HepG2 (cell line): ENCODE results near the gene CTCF. TPM values are rescaled to one million over a fixed set of nuclear protein-coding genes. Genes with fewer than 3 reads are reported as not detected.

Experiments
- ATAC-seq: fragments of 200-7000 bp; cut with Tn5 transposase; 3 replicates; pipeline ENCODE4 v1.9.1; 2020; ENCODE audit warnings: mild to moderate bottlenecking, moderate library complexity
- BruUV-seq: library from RNA; stranded (reverse); fragments of 400-500 nt; replicated peaks from 2 replicates; lab custom pipeline; 2021; lab: Mats Ljungman, UMichigan
- CTCF ChIA-PET: fragments of 300-600 bp; formaldehyde crosslinking; extraction: SDS; loops from one replicate; lab custom pipeline; 2021; ENCODE audit warnings: low total read pairs, inconsistent platforms, low intra/inter-chr PET ratio; lab: Yijun Ruan, JAX
- POLR2A ChIA-PET: fragments of 350-600 bp; sonication (Branson Sonifier 250); formaldehyde crosslinking; loops from one replicate; lab custom pipeline; 2020; ENCODE audit warnings: antibody characterized with exemption, inconsistent platforms; lab: Yijun Ruan, JAX
- DNase-seq: peaks from one replicate; pipeline ENCODE4 v3.0.0-alpha.2; 2015; ENCODE audit warnings: low spot score
- FAIRE-seq: peaks from 3 replicates; lab custom pipeline; 2011; peaks lifted over from hg19 to GRCh38; lab: Jason Lieb, UNC
- H2AFZ ChIP-seq: one replicate; pipeline ENCODE4 v1.6.1; 2011; ENCODE audit warnings: low read length, inconsistent platforms
- H3K27ac ChIP-seq: fragments of 300-600 bp; 3 replicates; pipeline ENCODE4 v1.8.0; 2011; ENCODE audit warnings: mixed run types, mild to moderate bottlenecking, mixed read lengths, low read length, inconsistent platforms; ENCODE audit not compliant: insufficient read depth; ENCODE audit errors: extremely low read length
- H3K27me3 ChIP-seq, 2 experiments: fragments of 200-600 bp in 1 of 2; 2 replicates in 1 of 2; 3 replicates in 1 of 2; pipeline versions ENCODE4 v1.6.0 to v1.8.0; 2011; ENCODE audit warnings: low read length in 2 of 2, mild to moderate bottlenecking in 2 of 2, moderate library complexity in 2 of 2, inconsistent platforms in 1 of 2; ENCODE audit not compliant: insufficient read depth in 2 of 2, control insufficient read depth in 1 of 2
- H3K36me3 ChIP-seq, 2 experiments: fragments of 200-600 bp in 1 of 2; replicated peaks in 1 of 2; 2 replicates in 1 of 2; 3 replicates in 1 of 2; pipeline versions ENCODE4 v1.5.1 to v1.8.0; 2011; ENCODE audit warnings: low read length in 2 of 2, inconsistent platforms in 1 of 2; ENCODE audit not compliant: insufficient read depth in 2 of 2, control insufficient read depth in 1 of 2
- H3K4me1 ChIP-seq: 2 replicates; pipeline ENCODE4 v1.5.1; 2012; ENCODE audit warnings: low read length, inconsistent platforms; ENCODE audit not compliant: insufficient read depth
- H3K4me2 ChIP-seq: 2 replicates; pipeline ENCODE4 v1.6.0; 2011; ENCODE audit warnings: low read depth, low read length, inconsistent platforms
- H3K4me3 ChIP-seq, 3 experiments: fragments of 200-600 bp in 1 of 3; sonication (generic), shearing (Covaris generic) in 1 of 3; replicated peaks in 1 of 3; 2 replicates each; pipeline ENCODE4 v1.5.1; 2011 to 2016; ENCODE audit warnings: low read length in 3 of 3, inconsistent platforms in 2 of 3, low read depth in 2 of 3, mild to moderate bottlenecking in 2 of 3, control low read depth in 1 of 3, mixed read lengths in 1 of 3; ENCODE audit not compliant: insufficient read depth in 1 of 3
- H3K79me2 ChIP-seq: one replicate; pipeline ENCODE4 v1.6.1; 2011; ENCODE audit warnings: low read length, inconsistent platforms; ENCODE audit not compliant: insufficient read depth
- H3K9ac ChIP-seq: 2 replicates; pipeline ENCODE4 v1.6.0; 2011; ENCODE audit warnings: mild to moderate bottlenecking, low read depth, low read length, inconsistent platforms; ENCODE audit not compliant: insufficient read depth
- H3K9me3 ChIP-seq: 2 replicates; pipeline ENCODE4 v1.5.1; 2012; ENCODE audit warnings: mild to moderate bottlenecking, low read length
- H4K20me1 ChIP-seq: 2 replicates; pipeline ENCODE4 v1.6.0; 2011; ENCODE audit warnings: inconsistent platforms, mild to moderate bottlenecking, low read length, moderate library complexity; ENCODE audit not compliant: insufficient read depth
- AGO1 ChIP-seq: fragments of 200-400 bp; formaldehyde crosslinking; IDR thresholded peaks from 2 replicates; pipeline ENCODE4 v1.6.1; 2017; ENCODE audit warnings: mild to moderate bottlenecking, low read depth, low read length, moderate library complexity; ENCODE audit not compliant: poor library complexity, severe bottlenecking
- POLR2A ChIP-seq, 2 experiments: IDR thresholded peaks; 2 replicates each; pipeline ENCODE4 v1.6.1; 2011; ENCODE audit warnings: low read depth in 2 of 2, low read length in 2 of 2, mild to moderate bottlenecking in 1 of 2, moderate library complexity in 1 of 2; ENCODE audit not compliant: insufficient read depth in 1 of 2
- RBM22 ChIP-seq: fragments of 200-400 bp; formaldehyde crosslinking; optimal IDR thresholded peaks from 2 replicates; pipeline ENCODE3; 2017; ENCODE audit warnings: mild to moderate bottlenecking, low read length, moderate library complexity
- SRY ChIP-seq: sonication (generic); formaldehyde crosslinking; IDR thresholded peaks from 2 replicates; pipeline ENCODE4 v1.8.0; 2022; ENCODE audit warnings: mild to moderate bottlenecking, missing genetic modification reagents
- ZBTB34 ChIP-seq: sonication (generic); formaldehyde crosslinking; IDR thresholded peaks from 2 replicates; pipeline ENCODE4 v1.8.0; 2022; ENCODE audit warnings: mild to moderate bottlenecking, missing genetic modification reagents
- ZNF496 ChIP-seq: sonication (generic); formaldehyde crosslinking; IDR thresholded peaks from 2 replicates; pipeline ENCODE4 v1.8.1; 2023; ENCODE audit warnings: mild to moderate bottlenecking, moderate library complexity, missing genetic modification reagents; ENCODE audit not compliant: insufficient replicate concordance
- WGBS: methylation state at CpG from one replicate; pipeline ENCODE4 v1.1.6; 2017; ENCODE audit warnings: low lambda C conversion rate; 5-methylcytosine and 5-hydroxymethylcytosine counted together
- in situ Hi-C: cut with HindIII; loops from 2 replicates; pipeline ENCODE4 v1.10.0; 2017; ENCODE audit warnings: low pct_unique_long_range_greater_than_20kb; ENCODE audit not compliant: extremely low pct_ligation_motif_present
- intact Hi-C: fragments of 100-400 bp; cut with micrococcal nuclease; formaldehyde crosslinking; loops from one replicate; pipeline ENCODE4 v1.10.0; 2022; ENCODE audit not compliant: unreplicated experiment
- polyA plus RNA-seq, 8 experiments: library from polyadenylated mRNA; depleted of rRNA in 3 of 8; stranded (reverse) in 7 of 8; unstranded in 1 of 8; fragments of >200 nt; fragmentation: Illumina TruSeq in 4 of 8; extraction: Trizol in 4 of 8; gene quantifications; 2 replicates each; pipeline versions ENCODE4 v1.2.1 to v1.2.3, GENCODE V29; 2011 to 2016; ENCODE audit warnings: low read depth in 4 of 8, missing spikeins in 1 of 8, mixed read lengths in 1 of 8; ENCODE audit not compliant: insufficient read depth in 1 of 8
- total RNA-seq, 5 experiments: library from RNA; depleted of rRNA; stranded (reverse); fragments of >200 nt; fragmentation: Illumina TruSeq; extraction: Trizol; gene quantifications; 2 replicates each; pipeline ENCODE4 v1.2.3, GENCODE V29; 2016; ENCODE audit warnings: low read depth in 1 of 5

Gene CTCF
- total and polyA plus RNA-seq, 2 of the 13 experiments (the other 11 are each of a cell fraction or from before 2014, with no cell fraction given), result 19.5 to 37.5 TPM

GRCh38 chr16:67547423-67548264, 14.7 kb upstream of the CTCF start (continued):
- TF ChIP-seq AGO1 (no peak), SRY (CRISPR knock-in tag) (0 out of 2 replicates have a peak, but pooled peaks have one; percentile 47), ZNF496 (CRISPR knock-in tag) (no peak)
- TF ChIP-seq, all 625 proteins: peak for 4

- no peak overlapping the region for H3K27ac ChIP-seq
- no peak overlapping the region for H3K4me2 ChIP-seq
- intact Hi-C loops (no loop called here), in situ Hi-C loops (loop anchor here (5.0 kb wide), 1 partner anchor 99 kb away; the partner anchor contains the start of gene CARMIL2)
- no peak overlapping the region for H2AFZ ChIP-seq
- no TSS peak for BruUV-seq
- WGBS, result 95% methylated on average over 4 of the region's 4 CpGs
- H3K4me3 ChIP-seq, result no peak overlapping the region
- TF ChIP-seq POLR2A (IDR thresholded peaks at IDR 0.05; ENCODE audit: insufficient read depth in 1 of 2, low read depth in 2 of 2, low read length in 2 of 2) (0 out of 4 replicates have a peak, but pooled peaks of 1 of the 2 experiments have one; percentile 5), RBM22 (peak; percentile 29), ZBTB34 (CRISPR knock-in tag) (no peak)
- no peaks in the 10 kb centered on the region for H3K27me3 ChIP-seq
- ATAC-seq, result no peak
- H3K9me3 ChIP-seq, result no peaks in the 10 kb centered on the region
- ChIA-PET POLR2A (interaction anchor here (2.5 kb wide), 1 partner anchor 14 kb away, joined by 17 read pairs; the partner anchor contains the start of gene CTCF), CTCF (interaction anchor here (2.5 to 3.5 kb wide), 2 partner anchors 97 to 119 kb away, joined by 20 to 37 read pairs; partner anchors contain the start of genes C16orf86, CARMIL2 and ENKD1)
- peaks cover 0 to 2% of the 10 kb centered on the region in 2 experiments; a peak in 1 of 5 replicates for H3K36me3 ChIP-seq
- peaks cover 4% of the 10 kb centered on the region; the same call in 1 of the 2 replicates for H3K4me1 ChIP-seq
- no peak for DNase-seq
- H3K9ac ChIP-seq, result no peak overlapping the region
- H3K79me2 ChIP-seq, result no peaks in the 10 kb centered on the region
- H4K20me1 ChIP-seq, result no peaks in the 10 kb centered on the region; the same call in 1 of the 2 replicates
- no peak for FAIRE-seq
Measured at GRCh38 chr16:67548265-67549126, 13.8 kb upstream of the CTCF start.
